Measurements from ENCODE around the gene XXYLT1.

XXYLT1 gene

GRCh38 chr3:195080125-195080524 is 190.8 kb downstream of the XXYLT1 start:
- DNase-seq: no peak

- DNase-seq: no peak
These were observed 191.3 kb downstream of the XXYLT1 start for GRCh38 chr3:195079636-195080035.

- DNase-seq: no peak
These were observed 192.0 kb downstream of the XXYLT1 start for GRCh38 chr3:195078891-195079440.

- no peak for DNase-seq
These were observed 193.1 kb downstream of the XXYLT1 start for GRCh38 chr3:195077611-195078540.

- no peak for DNase-seq
These were observed 193.9 kb downstream of the XXYLT1 start for GRCh38 chr3:195076981-195077610.

GRCh38 chr3:195075941-195076875 is 194.8 kb downstream of the XXYLT1 start:
- DNase-seq: no peak

- DNase-seq: no peak
These were observed 195.6 kb downstream of the XXYLT1 start for GRCh38 chr3:195075199-195075940.

- no peak for DNase-seq
These were observed 196.8 kb downstream of the XXYLT1 start for GRCh38 chr3:195073866-195074860.

GRCh38 chr3:195072916-195073564 is 197.9 kb downstream of the XXYLT1 start:
- DNase-seq: no peak

GRCh38 chr3:195071916-195072820 is 198.8 kb downstream of the XXYLT1 start:
- no peak for DNase-seq

GRCh38 chr3:195071011-195071728 is 199.8 kb downstream of the XXYLT1 start:
- no peak for DNase-seq

GRCh38 chr3:195070336-195070735 is 200.6 kb downstream of the XXYLT1 start:
- DNase-seq: no peak

GRCh38 chr3:195069501-195070251 is 201.3 kb downstream of the XXYLT1 start:
- no peak for DNase-seq

GRCh38 chr3:195068084-195069080 is 202.6 kb downstream of the XXYLT1 start:
- DNase-seq: no peak

- DNase-seq: no peak
These were observed 204.5 kb downstream of the XXYLT1 start for GRCh38 chr3:195066441-195066841.
